ENCODE data around the gene RFC3.

RFC3 gene

DNA sequence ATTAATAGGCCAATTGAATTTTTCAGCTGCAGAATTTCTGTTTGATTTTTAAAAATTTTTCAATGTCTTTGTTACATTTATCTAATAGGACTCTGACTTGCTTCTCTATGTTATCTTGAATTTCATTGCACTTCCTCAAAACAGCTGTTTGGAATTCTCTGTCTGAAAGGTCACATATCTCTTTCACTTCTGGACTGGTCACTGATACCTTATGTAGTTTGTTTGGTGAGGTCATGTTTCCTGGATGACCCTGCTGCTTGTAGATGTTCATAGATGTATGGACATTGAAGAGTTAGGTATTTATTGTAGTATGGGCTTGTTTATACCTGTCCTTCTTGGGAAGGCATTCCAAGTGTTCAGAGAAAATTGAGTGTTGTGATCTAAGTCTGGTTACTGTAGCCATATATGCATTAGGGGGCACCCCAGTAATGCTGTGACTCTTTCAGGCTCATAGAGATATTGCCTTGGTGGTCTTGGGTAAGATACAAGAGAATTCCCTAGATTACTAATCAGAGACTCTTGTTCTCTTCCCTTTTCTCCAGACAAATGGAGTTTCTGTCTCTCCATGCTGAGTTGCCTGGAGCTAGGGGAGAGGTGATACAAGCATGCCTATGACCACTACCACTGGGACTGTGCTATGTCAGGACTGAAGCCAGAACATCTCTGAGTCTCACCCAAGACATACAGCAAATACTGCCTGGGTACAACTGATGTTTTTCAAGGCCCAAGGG lies 27.8 kb downstream of the RFC3 start:
- Histone ChIP-seq H3K9me3 (ENCODE audit: control insufficient read depth, insufficient read depth, low read length) (no peaks in the 10 kb centered on the region), H3K4me1 (ENCODE audit: control insufficient read depth, insufficient read depth, low read length) (no peaks in the 10 kb centered on the region), H3K4me3 (ENCODE audit: low read depth, low read length) (no peak overlapping the region), H3K36me3 (ENCODE audit: control insufficient read depth, insufficient read depth, low read length) (peaks cover 53% of the 10 kb centered on the region), H3K9ac (ENCODE audit: low read depth, low read length) (no peak overlapping the region), H3K27me3 (ENCODE audit: control insufficient read depth, insufficient read depth, low read length) (no peaks in the 10 kb centered on the region), H3K27ac (ENCODE audit: low read depth, low read length) (no peak overlapping the region)

GRCh38 chr13:33846303-33847062 lies 28.5 kb downstream of the RFC3 start:
- H3K9me3 ChIP-seq (ENCODE audit: control insufficient read depth, insufficient read depth, low read length) = no peaks in the 10 kb centered on the region

GRCh38 chr13:33849211-33849610 lies 31.3 kb downstream of the RFC3 start:
- no peak overlapping the region for H3K9ac ChIP-seq (ENCODE audit: low read depth, low read length)
- peaks cover 36% of the 10 kb centered on the region for H3K36me3 ChIP-seq (ENCODE audit: control insufficient read depth, insufficient read depth, low read length)
- no peaks in the 10 kb centered on the region for H3K9me3 ChIP-seq (ENCODE audit: control insufficient read depth, insufficient read depth, low read length)
- no peak overlapping the region for H3K4me3 ChIP-seq (ENCODE audit: low read depth, low read length)
- no peaks in the 10 kb centered on the region for H3K27me3 ChIP-seq (ENCODE audit: control insufficient read depth, insufficient read depth, low read length)
- H3K27ac ChIP-seq (ENCODE audit: low read depth, low read length) = no peak overlapping the region
- no peaks in the 10 kb centered on the region for H3K4me1 ChIP-seq (ENCODE audit: control insufficient read depth, insufficient read depth, low read length)

More at GRCh38 chr13:33846303-33847062, 28.5 kb downstream of the RFC3 start:
- Histone ChIP-seq H3K4me1 (ENCODE audit: control insufficient read depth, insufficient read depth, low read length) (no peaks in the 10 kb centered on the region), H3K36me3 (ENCODE audit: control insufficient read depth, insufficient read depth, low read length) (peaks cover 46% of the 10 kb centered on the region), H3K9ac (ENCODE audit: low read depth, low read length) (no peak overlapping the region), H3K27me3 (ENCODE audit: control insufficient read depth, insufficient read depth, low read length) (no peaks in the 10 kb centered on the region), H3K4me3 (ENCODE audit: low read depth, low read length) (no peak overlapping the region), H3K27ac (ENCODE audit: low read depth, low read length) (no peak overlapping the region)

- H3K4me3 ChIP-seq (ENCODE audit: low read depth, low read length) = no peak overlapping the region
- no peak overlapping the region for H3K27ac ChIP-seq (ENCODE audit: low read depth, low read length)
- no peaks in the 10 kb centered on the region for H3K36me3 ChIP-seq (ENCODE audit: control insufficient read depth, insufficient read depth, low read length)
- H3K4me1 ChIP-seq (ENCODE audit: control insufficient read depth, insufficient read depth, low read length) = no peaks in the 10 kb centered on the region
- H3K9ac ChIP-seq (ENCODE audit: low read depth, low read length) = no peak overlapping the region
- no peaks in the 10 kb centered on the region for H3K9me3 ChIP-seq (ENCODE audit: control insufficient read depth, insufficient read depth, low read length)
- H3K27me3 ChIP-seq (ENCODE audit: control insufficient read depth, insufficient read depth, low read length) = no peaks in the 10 kb centered on the region
These were observed 37.5 kb downstream of the RFC3 start for GRCh38 chr13:33855371-33855895.

- H3K9me3 ChIP-seq (ENCODE audit: control insufficient read depth, insufficient read depth, low read length) = no peaks in the 10 kb centered on the region
- no peaks in the 10 kb centered on the region for H3K27me3 ChIP-seq (ENCODE audit: control insufficient read depth, insufficient read depth, low read length)
- no peak overlapping the region for H3K27ac ChIP-seq (ENCODE audit: low read depth, low read length)
- no peak overlapping the region for H3K9ac ChIP-seq (ENCODE audit: low read depth, low read length)
- H3K4me1 ChIP-seq (ENCODE audit: control insufficient read depth, insufficient read depth, low read length) = no peaks in the 10 kb centered on the region
- H3K36me3 ChIP-seq (ENCODE audit: control insufficient read depth, insufficient read depth, low read length) = no peaks in the 10 kb centered on the region
- H3K4me3 ChIP-seq (ENCODE audit: low read depth, low read length) = no peak overlapping the region
These were observed 41.8 kb downstream of the RFC3 start for GRCh38 chr13:33859691-33860303.

DNA sequence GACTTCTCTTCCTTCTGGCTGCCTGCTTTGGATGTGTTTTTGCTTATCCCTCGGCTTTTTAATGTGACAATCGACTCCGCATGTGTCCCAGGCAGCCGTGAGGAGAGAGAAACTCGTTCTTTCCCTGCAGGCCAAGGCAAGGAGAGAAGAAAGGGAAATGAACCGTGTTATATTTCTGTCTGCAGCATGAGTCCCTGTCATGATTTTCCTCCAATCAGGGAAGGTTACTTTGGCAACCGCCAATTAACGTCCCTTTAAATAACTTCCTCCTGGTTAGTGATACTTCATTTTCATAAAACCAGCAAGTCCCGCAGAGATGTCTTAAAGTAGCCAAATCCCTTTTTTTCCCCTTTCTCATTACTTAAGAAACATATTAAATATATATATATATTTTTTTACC lies 42.6 kb downstream of the RFC3 start:
- H3K4me3 ChIP-seq (ENCODE audit: low read depth, low read length) = no peak overlapping the region
- no peaks in the 10 kb centered on the region for H3K27me3 ChIP-seq (ENCODE audit: control insufficient read depth, insufficient read depth, low read length)
- no peak overlapping the region for H3K9ac ChIP-seq (ENCODE audit: low read depth, low read length)
- H3K9me3 ChIP-seq (ENCODE audit: control insufficient read depth, insufficient read depth, low read length) = no peaks in the 10 kb centered on the region
- no peaks in the 10 kb centered on the region for H3K36me3 ChIP-seq (ENCODE audit: control insufficient read depth, insufficient read depth, low read length)
- H3K4me1 ChIP-seq (ENCODE audit: control insufficient read depth, insufficient read depth, low read length) = no peaks in the 10 kb centered on the region
- H3K27ac ChIP-seq (ENCODE audit: low read depth, low read length) = no peak overlapping the region

- no peak overlapping the region for H3K27ac ChIP-seq (ENCODE audit: low read depth, low read length)
- H3K36me3 ChIP-seq (ENCODE audit: control insufficient read depth, insufficient read depth, low read length) = no peaks in the 10 kb centered on the region
- no peaks in the 10 kb centered on the region for H3K9me3 ChIP-seq (ENCODE audit: control insufficient read depth, insufficient read depth, low read length)
- no peak overlapping the region for H3K4me3 ChIP-seq (ENCODE audit: low read depth, low read length)
- H3K9ac ChIP-seq (ENCODE audit: low read depth, low read length) = no peak overlapping the region
- H3K4me1 ChIP-seq (ENCODE audit: control insufficient read depth, insufficient read depth, low read length) = no peaks in the 10 kb centered on the region
- no peaks in the 10 kb centered on the region for H3K27me3 ChIP-seq (ENCODE audit: control insufficient read depth, insufficient read depth, low read length)
These were observed 44.1 kb downstream of the RFC3 start for GRCh38 chr13:33862016-33862415.

DNA sequence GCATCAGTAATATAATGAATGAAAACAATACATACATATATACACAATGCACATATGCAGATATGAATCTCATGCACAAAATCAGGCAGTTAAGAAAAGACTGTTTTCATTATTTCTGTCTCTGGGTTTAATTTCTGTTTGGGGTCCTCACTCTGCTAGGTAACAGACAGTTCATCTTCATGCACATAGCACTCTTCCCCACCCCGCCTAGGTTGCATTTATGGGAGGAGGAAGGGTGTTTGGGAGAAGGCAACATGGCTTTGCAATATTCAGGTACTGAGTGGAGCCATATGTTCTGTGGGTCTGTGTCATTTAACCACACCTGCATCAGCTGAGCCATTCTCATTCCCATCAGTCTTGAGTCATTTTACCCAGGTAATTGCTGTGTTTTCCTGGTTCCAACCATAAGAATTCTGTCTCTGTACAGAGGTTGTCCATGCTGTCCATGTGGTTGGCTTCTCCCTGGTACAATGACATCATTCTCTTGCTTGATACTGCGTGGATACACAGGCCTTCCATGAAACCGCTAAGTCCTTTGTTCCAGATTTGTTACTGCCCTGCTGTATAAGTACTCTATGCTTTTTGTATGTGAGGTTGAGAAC lies 45.3 kb downstream of the RFC3 start:
- Histone ChIP-seq H3K27me3 (ENCODE audit: control insufficient read depth, insufficient read depth, low read length) (no peaks in the 10 kb centered on the region), H3K4me3 (ENCODE audit: low read depth, low read length) (no peak overlapping the region), H3K36me3 (ENCODE audit: control insufficient read depth, insufficient read depth, low read length) (no peaks in the 10 kb centered on the region), H3K9me3 (ENCODE audit: control insufficient read depth, insufficient read depth, low read length) (no peaks in the 10 kb centered on the region), H3K27ac (ENCODE audit: low read depth, low read length) (no peak overlapping the region), H3K4me1 (ENCODE audit: control insufficient read depth, insufficient read depth, low read length) (no peaks in the 10 kb centered on the region), H3K9ac (ENCODE audit: low read depth, low read length) (no peak overlapping the region)

DNA sequence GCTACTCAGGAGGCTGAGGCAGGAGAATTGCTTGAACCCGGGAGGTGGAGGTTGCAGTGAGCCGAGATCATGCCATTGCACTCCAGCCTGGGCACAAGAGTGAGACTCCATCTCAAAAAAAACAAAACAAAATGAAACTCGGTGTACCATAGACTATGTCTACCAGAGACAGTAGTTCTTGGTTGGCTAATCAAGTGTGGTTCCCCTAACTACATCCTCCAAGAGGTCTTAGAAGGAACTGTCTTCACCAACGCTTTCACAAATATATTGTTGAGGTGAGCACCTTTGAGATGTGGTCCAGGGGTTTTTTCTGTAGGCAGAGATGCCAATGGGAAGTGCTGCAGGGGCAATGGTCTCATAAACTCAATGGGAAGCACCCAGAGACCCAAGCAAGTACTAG lies 48.0 kb downstream of the RFC3 start:
- H3K27ac ChIP-seq (ENCODE audit: low read depth, low read length) = no peak overlapping the region
- H3K27me3 ChIP-seq (ENCODE audit: control insufficient read depth, insufficient read depth, low read length) = no peaks in the 10 kb centered on the region
- H3K4me3 ChIP-seq (ENCODE audit: low read depth, low read length) = no peak overlapping the region
- H3K9ac ChIP-seq (ENCODE audit: low read depth, low read length) = no peak overlapping the region
- no peaks in the 10 kb centered on the region for H3K36me3 ChIP-seq (ENCODE audit: control insufficient read depth, insufficient read depth, low read length)
- H3K9me3 ChIP-seq (ENCODE audit: control insufficient read depth, insufficient read depth, low read length) = no peaks in the 10 kb centered on the region
- H3K4me1 ChIP-seq (ENCODE audit: control insufficient read depth, insufficient read depth, low read length) = no peaks in the 10 kb centered on the region

- H3K9me3 ChIP-seq (ENCODE audit: control insufficient read depth, insufficient read depth, low read length) = no peaks in the 10 kb centered on the region
- no peaks in the 10 kb centered on the region for H3K27me3 ChIP-seq (ENCODE audit: control insufficient read depth, insufficient read depth, low read length)
- no peak overlapping the region for H3K27ac ChIP-seq (ENCODE audit: low read depth, low read length)
- H3K4me1 ChIP-seq (ENCODE audit: control insufficient read depth, insufficient read depth, low read length) = no peaks in the 10 kb centered on the region
- H3K36me3 ChIP-seq (ENCODE audit: control insufficient read depth, insufficient read depth, low read length) = no peaks in the 10 kb centered on the region
- H3K4me3 ChIP-seq (ENCODE audit: low read depth, low read length) = no peak overlapping the region
- H3K9ac ChIP-seq (ENCODE audit: low read depth, low read length) = no peak overlapping the region
These were observed 49.5 kb downstream of the RFC3 start for GRCh38 chr13:33867472-33867871.

Data from HUES48 (cell line).